Measurements from ENCODE around the gene COQ9.
"Not testable (repeated sequence)": the region's sequence is repeated elsewhere in the genome, so short reads cannot be mapped to it uniquely, and the experiment has no call there.

The COQ9 gene

GRCh38 chr16:57427824-57428223, 19.5 kb upstream of the COQ9 start:
- no peak for FAIRE-seq

GRCh38 chr16:57430955-57431354, 16.3 kb upstream of the COQ9 start:
- no peak for FAIRE-seq

- FAIRE-seq = no peak
These were observed 14.8 kb upstream of the COQ9 start for GRCh38 chr16:57432505-57432904.

- no peak for FAIRE-seq
These were observed 14.3 kb upstream of the COQ9 start for GRCh38 chr16:57432989-57433388.

- no peak for FAIRE-seq
These were observed 13.3 kb upstream of the COQ9 start for GRCh38 chr16:57434003-57434402.

- no peak for FAIRE-seq
These were observed 11.4 kb upstream of the COQ9 start for GRCh38 chr16:57435838-57436237.

GRCh38 chr16:57439947-57440346, 7.3 kb upstream of the COQ9 start:
- not testable (repeated sequence) for FAIRE-seq

GRCh38 chr16:57440551-57440950, 6.7 kb upstream of the COQ9 start:
- FAIRE-seq = not testable (repeated sequence)

- FAIRE-seq = no peak
These were observed 2.6 kb upstream of the COQ9 start for GRCh38 chr16:57444711-57445110.

GRCh38 chr16:57445510-57445909, 1.8 kb upstream of the COQ9 start:
- no peak for FAIRE-seq

GRCh38 chr16:57446531-57447185, 621 bp upstream of the COQ9 start:
- no peak for FAIRE-seq

GRCh38 chr16:57452021-57452420, 4.7 kb downstream of the COQ9 start:
- FAIRE-seq = no peak

- FAIRE-seq = no peak
These were observed 15.1 kb downstream of the COQ9 start, which contains the start of gene POLR2C for GRCh38 chr16:57462209-57462977. Gene POLR2C (plus strand): TSS chr16:57462679. CDS start chr16:57462725, 46 bp downstream.

- no peak for FAIRE-seq
These were observed 15.7 kb downstream of the COQ9 start for GRCh38 chr16:57462978-57463362.

- FAIRE-seq = no peak
These were observed 17.2 kb downstream of the COQ9 start for GRCh38 chr16:57464523-57464922.

- no peak for FAIRE-seq
These were observed 21.1 kb downstream of the COQ9 start for GRCh38 chr16:57468346-57468745.

- no peak for FAIRE-seq
These were observed 21.8 kb downstream of the COQ9 start for GRCh38 chr16:57469046-57469445.

GRCh38 chr16:57469917-57470470, 22.7 kb downstream of the COQ9 start:
- FAIRE-seq = no peak

- FAIRE-seq = no peak
These were observed 23.4 kb downstream of the COQ9 start for GRCh38 chr16:57470711-57471110.

- no peak for FAIRE-seq
These were observed 23.9 kb downstream of the COQ9 start for GRCh38 chr16:57471209-57471608.

GRCh38 chr16:57471852-57472664, 24.8 kb downstream of the COQ9 start:
- FAIRE-seq = no peak

GRCh38 chr16:57472665-57473060, 25.4 kb downstream of the COQ9 start:
- FAIRE-seq = no peak

- FAIRE-seq = no peak
These were observed 26.0 kb downstream of the COQ9 start for GRCh38 chr16:57473176-57473840.
